RPMI7951 (cell line): Measurements from ENCODE around the gene MYL4. TPM values are rescaled to one million over a fixed set of nuclear protein-coding genes. Genes with fewer than 3 reads are reported as not detected.
A peak's percentile ranks its signal among the peaks of the same experiment; 100 is the strongest.
"Not testable (repeated sequence)": the region's sequence is repeated elsewhere in the genome, so short reads cannot be mapped to it uniquely, and the experiment has no call there.

Experiments
- DNase-seq: peaks from one replicate; pipeline ENCODE4 v3.0.0-alpha.2; 2012; ENCODE audit warnings: low read depth
- total RNA-seq: library from RNA; depleted of rRNA; stranded (reverse); fragments of >200 nt; shearing (Covaris generic); gene quantifications from 2 replicates; pipeline ENCODE4 v1.2.3, GENCODE V29; 2014

The MYL4 gene
- total RNA-seq, 1 experiment from 2014 or later, result not detected

GRCh38 chr17:47221154-47221553 lies 12.0 kb downstream of the MYL4 start:
- DNase-seq, result no peak

- no peak for DNase-seq
These were observed 12.9 kb downstream of the MYL4 start for GRCh38 chr17:47222047-47222446.

- peak; percentile 23 for DNase-seq
These were observed 13.9 kb downstream of the MYL4 start for GRCh38 chr17:47223007-47223406.

DNA sequence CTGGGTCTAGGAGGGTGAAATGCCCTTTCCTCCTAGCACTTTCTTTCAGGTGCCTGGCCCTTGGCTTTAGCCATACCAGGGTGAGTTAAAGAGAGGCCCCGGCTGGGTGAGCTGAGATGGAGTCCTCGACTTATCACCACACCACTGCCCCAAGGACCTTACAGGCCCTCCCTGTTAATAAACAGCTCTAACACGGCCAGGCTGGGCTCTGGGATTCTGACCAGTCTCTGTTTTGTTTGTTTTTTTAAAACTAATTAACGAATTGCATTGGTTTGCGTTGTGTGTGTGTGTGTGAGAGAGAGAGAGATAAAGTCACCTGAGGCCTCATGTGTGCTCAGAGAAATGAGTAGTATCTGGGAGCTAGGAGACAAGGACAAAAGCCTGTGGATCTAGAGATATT lies 14.3 kb downstream of the MYL4 start:
- no peak for DNase-seq

GRCh38 chr17:47224077-47224476 lies 14.9 kb downstream of the MYL4 start:
- DNase-seq, result not testable (repeated sequence)

DNA sequence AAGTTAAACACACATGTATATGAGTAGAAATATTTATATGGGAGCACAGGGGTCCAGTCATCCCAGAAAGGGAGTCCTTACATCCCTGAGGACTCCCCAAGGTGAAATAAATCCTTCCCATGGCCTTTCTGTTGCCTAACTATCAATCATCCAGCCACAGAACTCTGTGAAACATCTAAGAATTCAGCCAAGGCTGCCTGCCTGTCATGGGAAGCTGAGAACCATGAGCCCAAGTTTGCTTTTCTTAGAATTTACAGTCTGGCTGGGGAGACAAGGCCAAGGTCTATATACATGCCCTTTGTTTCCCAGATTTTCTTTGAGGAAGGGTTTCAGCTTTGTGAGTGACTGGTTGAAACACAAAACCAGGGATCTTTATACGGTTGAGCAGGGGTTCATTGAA lies 15.8 kb downstream of the MYL4 start:
- DNase-seq, result no peak

- DNase-seq, result peak; percentile 89
These were observed 16.3 kb downstream of the MYL4 start for GRCh38 chr17:47225436-47225858.

- no peak for DNase-seq
These were observed 17.0 kb downstream of the MYL4 start for GRCh38 chr17:47225911-47226688.

- DNase-seq, result no peak
These were observed 18.7 kb downstream of the MYL4 start for GRCh38 chr17:47227862-47228261.

DNA sequence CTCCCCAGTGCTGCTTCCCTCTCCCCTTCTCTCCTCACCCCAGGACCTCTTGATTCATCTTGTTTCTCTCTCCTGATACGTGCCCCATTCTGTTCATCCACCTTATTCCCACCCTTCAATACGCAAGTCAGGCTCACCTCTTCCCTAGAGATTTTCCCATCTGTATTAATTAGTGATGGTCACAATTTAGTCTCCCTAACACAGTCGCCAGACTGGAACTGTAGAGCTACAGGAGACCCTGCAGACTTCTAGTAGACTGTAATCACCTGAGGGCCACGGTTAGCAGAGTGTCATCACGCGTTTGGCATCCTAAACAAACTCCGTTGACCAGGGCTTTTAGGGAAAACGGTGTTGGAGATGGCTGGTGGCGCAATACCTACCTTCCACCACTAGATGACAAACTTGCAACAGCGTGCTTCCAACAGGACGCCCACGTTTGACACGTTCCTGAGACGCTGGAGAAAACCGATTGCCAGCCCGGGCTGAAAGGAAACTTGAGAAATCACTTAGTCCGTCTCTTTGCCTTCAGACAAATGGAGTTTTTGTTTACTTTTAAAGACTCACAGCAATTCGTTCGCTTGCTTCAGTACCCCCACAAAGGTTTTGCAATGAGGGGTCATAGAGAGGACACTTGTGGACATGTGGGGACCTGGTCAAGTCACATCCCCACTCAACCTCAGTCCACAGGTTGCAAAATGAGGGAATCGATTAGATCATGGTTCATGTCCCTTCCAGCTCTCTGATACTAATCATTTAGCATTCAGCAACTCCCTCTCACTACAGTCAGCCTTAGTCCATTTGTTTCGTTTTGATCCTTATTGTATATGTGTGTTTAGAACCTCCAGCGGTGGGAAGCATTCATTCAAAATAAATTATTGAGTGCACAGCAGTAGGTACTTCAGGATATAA lies 20.6 kb downstream of the MYL4 start:
- DNase-seq, result peak; percentile 87

GRCh38 chr17:47230864-47231263 lies 21.7 kb downstream of the MYL4 start:
- no peak for DNase-seq

DNA sequence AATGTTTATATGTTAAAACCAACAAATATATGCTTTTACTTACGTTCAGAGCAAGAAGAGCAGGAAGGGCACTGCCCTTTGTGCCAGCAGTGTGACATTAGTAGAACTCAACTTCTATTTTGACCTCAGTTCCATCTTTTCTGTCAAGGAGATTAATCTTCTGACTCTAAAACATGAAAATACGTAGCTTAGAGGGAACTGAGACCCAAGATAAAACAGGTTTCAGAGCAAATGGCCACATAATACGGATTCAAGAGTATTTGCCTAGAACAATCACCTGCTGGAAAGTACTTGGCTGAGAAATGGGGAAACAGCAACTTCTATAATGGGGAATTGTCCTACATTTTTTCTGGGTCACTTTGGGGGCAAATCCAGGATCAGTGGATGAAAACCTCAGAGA lies 22.2 kb downstream of the MYL4 start:
- DNase-seq, result no peak

DNA sequence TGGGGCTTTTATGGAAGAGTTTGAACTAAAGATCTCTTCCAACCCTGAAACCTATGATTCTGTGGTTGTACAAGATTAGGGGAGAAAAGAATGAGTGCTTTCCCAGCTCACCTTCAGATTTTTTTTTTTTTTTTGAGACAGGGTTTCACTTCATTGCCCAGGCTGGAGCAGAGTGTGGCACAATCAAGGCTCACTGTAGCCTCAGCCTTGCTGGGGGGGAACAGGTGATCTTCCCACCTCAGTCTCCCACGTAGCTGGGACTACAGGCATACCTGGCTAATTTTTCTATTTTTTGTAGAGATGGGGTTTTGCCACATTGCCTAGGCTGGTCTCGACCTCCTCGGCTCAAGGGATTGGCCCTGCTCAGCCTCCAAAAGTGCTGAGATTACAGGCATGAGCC lies 22.7 kb downstream of the MYL4 start:
- no peak for DNase-seq

- DNase-seq, result no peak
These were observed 23.3 kb downstream of the MYL4 start for GRCh38 chr17:47232465-47232864.

DNA sequence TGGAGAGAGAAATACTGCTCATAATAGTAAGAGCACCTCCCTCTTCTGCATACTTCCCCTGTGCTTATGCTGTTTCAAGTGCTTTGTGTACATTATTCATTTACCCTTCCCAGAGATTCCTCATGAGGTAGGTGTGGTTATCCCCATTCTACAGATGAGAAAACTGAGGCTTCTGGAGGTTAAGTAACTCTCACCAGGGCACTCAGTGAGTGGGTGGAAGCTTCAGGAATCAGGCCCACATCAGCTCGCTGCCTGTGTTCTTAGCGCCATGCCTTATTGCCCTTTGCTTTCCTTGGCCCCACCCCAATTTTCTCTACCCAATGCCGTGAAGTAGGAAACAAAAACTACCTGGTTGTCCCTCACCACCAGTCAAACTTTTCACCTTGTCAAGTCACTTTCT lies 26.4 kb downstream of the MYL4 start:
- no peak for DNase-seq

- DNase-seq, result no peak
These were observed 26.8 kb downstream of the MYL4 start for GRCh38 chr17:47235923-47236322.

DNA sequence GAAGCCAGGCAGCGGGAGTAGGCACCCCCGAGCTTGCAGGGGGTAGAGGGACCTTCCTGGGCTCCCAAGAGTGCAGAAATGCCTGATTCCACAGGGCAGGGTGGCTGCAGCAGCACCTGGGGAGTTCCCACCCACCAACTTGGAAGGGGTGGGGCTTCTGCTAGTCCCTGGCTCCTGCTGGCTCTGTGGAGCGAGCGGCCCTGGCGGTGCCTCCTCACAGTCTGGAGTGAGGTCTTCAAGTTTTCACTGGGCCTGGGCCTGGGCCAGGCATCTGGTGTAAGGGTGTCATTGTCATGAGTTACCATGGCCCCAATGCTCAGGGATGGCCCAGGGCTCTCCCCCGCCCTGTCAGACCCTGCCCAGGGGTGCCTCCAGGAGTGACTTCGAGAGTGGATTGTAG lies 28.7 kb downstream of the MYL4 start:
- DNase-seq, result no peak

DNA sequence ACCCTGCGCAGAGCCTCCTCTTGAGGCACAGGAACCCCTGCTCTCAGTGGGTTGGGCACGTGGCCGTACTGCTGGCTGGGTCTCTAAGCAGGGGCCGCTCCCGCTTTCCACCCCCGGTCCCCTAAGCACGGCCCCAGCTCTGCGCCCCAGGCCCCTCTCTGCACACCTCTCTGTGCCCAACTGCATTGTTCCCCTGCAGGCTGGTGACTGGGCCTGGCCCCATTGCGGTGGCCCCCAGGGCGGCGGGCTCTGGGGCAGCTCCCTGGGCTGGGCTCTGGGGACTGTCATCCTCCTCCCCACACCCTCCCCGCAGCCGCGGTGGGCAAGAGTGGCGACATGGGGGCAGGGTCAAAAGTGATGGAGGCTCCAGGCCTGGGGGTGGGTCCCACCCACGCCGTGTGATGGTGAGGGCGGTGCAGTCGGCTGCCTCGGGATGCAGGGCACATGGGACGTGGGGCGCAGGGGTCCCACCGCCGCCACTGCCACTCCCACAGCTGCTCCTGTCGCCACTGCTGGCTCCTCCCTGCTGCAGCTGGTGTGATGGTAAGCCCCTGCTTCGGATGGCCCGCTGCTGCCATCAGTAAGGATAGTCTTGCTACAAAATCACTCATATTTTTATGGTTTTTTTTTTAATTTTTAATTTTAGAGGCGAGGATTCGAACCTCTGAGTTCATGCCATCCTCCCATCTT lies 29.3 kb downstream of the MYL4 start:
- DNase-seq, result no peak

GRCh38 chr17:47239619-47239966 lies 30.4 kb downstream of the MYL4 start:
- no peak for DNase-seq

GRCh38 chr17:47239967-47240651 lies 31.0 kb downstream of the MYL4 start:
- peak; percentile 99 for DNase-seq

- DNase-seq, result no peak
These were observed 31.7 kb downstream of the MYL4 start for GRCh38 chr17:47240806-47241205.

DNA sequence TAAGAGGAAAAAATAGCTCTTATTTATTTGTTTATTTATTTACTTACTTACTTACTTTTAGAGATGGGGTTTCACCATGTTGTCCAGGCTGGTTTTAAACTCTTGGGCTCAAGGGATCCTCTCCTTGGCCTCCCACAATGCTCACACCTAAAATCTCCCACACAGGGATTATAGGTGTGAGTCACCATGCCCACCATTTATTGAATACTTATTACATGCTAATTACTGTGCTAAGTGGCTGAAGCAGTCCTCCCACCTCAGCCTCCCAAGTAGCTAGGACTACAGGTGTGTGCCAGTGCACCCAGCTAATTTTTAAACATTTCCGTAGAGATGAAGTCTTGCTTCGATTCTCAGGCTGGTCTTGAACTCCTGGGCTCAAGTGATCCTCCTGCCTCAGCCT lies 33.5 kb downstream of the MYL4 start:
- DNase-seq, result no peak
